HepG2 (cell line): Measurements from ENCODE around the gene ANAPC2. TPM values are rescaled to one million over a fixed set of nuclear protein-coding genes. Genes with fewer than 3 reads are reported as not detected.

ENCODE experiments used
- FIP1L1 ChIP-seq: fragments of 200-400 bp; formaldehyde crosslinking; IDR thresholded peaks from 2 replicates; pipeline ENCODE4 v1.6.1; 2018; ENCODE audit warnings: low read depth, mild to moderate bottlenecking, low read length, moderate library complexity, borderline replicate concordance; ENCODE audit not compliant: insufficient read depth
- FOXA3 ChIP-seq: IDR thresholded peaks from 2 replicates; pipeline ENCODE4 v1.6.1; 2016; ENCODE audit warnings: missing genetic modification reagents, missing compliant biosample characterization
- KDM2A ChIP-seq: sonication (generic); formaldehyde crosslinking; IDR thresholded peaks from 2 replicates; pipeline ENCODE4 v1.4.0; 2020; ENCODE audit warnings: low read depth, missing genetic modification reagents, borderline replicate concordance
- KDM3A ChIP-seq: IDR thresholded peaks from 2 replicates; pipeline ENCODE4 v1.6.1; 2018; ENCODE audit warnings: low read depth, missing compliant biosample characterization
- MEF2D ChIP-seq: sonication (generic); formaldehyde crosslinking; IDR thresholded peaks from 2 replicates; pipeline ENCODE4 v1.5.1; 2020; ENCODE audit warnings: mild to moderate bottlenecking, missing genetic modification reagents
- MEIS2 ChIP-seq: sonication (generic); formaldehyde crosslinking; IDR thresholded peaks from 2 replicates; pipeline ENCODE4 v1.9.0; 2021; ENCODE audit warnings: mild to moderate bottlenecking, missing genetic modification reagents
- MTF2 ChIP-seq: sonication (generic); formaldehyde crosslinking; IDR thresholded peaks from 2 replicates; pipeline ENCODE4 v1.5.0; 2020; ENCODE audit warnings: missing genetic modification reagents, borderline replicate concordance
- PCBP2 ChIP-seq: fragments of 200-400 bp; formaldehyde crosslinking; optimal IDR thresholded peaks from 2 replicates; pipeline ENCODE3; 2018; ENCODE audit warnings: low read length, low read depth; ENCODE audit not compliant: poor library complexity, severe bottlenecking
- RBM22 ChIP-seq: fragments of 200-400 bp; formaldehyde crosslinking; optimal IDR thresholded peaks from 2 replicates; pipeline ENCODE3; 2017; ENCODE audit warnings: mild to moderate bottlenecking, low read length, moderate library complexity
- RXRB ChIP-seq: IDR thresholded peaks from 2 replicates; pipeline ENCODE4 v1.6.1; 2016; ENCODE audit warnings: borderline replicate concordance, missing genetic modification reagents, missing compliant biosample characterization
- SAP130 ChIP-seq: IDR thresholded peaks from 2 replicates; pipeline ENCODE4 v1.6.1; 2016; ENCODE audit warnings: low read depth
- SKI ChIP-seq: fragments of 450-650 bp; IDR thresholded peaks from one replicate; pipeline ENCODE4 v1.6.1; 2018; ENCODE audit warnings: mild to moderate bottlenecking; ENCODE audit not compliant: partially characterized antibody
- SMC3 ChIP-seq: IDR thresholded peaks from 2 replicates; pipeline ENCODE4 v1.6.1; 2011; ENCODE audit warnings: low read length, improper control_type of control experiment
- SOX5 ChIP-seq: IDR thresholded peaks from 2 replicates; pipeline ENCODE4 v1.6.1; 2016; ENCODE audit warnings: borderline replicate concordance
- TAF15 ChIP-seq: fragments of 200-400 bp; formaldehyde crosslinking; IDR thresholded peaks from one replicate; pipeline ENCODE4 v1.6.1; 2018; ENCODE audit warnings: mild to moderate bottlenecking, low read depth, low read length; ENCODE audit not compliant: poor library complexity, severe bottlenecking
- TSC22D2 ChIP-seq: sonication (generic); formaldehyde crosslinking; IDR thresholded peaks from 2 replicates; pipeline ENCODE4 v1.5.1; 2020; ENCODE audit warnings: missing genetic modification reagents, mild to moderate bottlenecking, borderline replicate concordance
- ZBTB38 ChIP-seq: sonication (generic); formaldehyde crosslinking; IDR thresholded peaks from 2 replicates; pipeline ENCODE4 v1.5.1; 2020; ENCODE audit warnings: mild to moderate bottlenecking, missing genetic modification reagents
- ZBTB7B ChIP-seq: sonication (generic); formaldehyde crosslinking; IDR thresholded peaks from 2 replicates; pipeline ENCODE4 v1.4.0; 2020; ENCODE audit warnings: missing genetic modification reagents
- ZNF792 ChIP-seq: IDR thresholded peaks from 2 replicates; pipeline ENCODE4 v1.6.1; 2016
- ZNF891 ChIP-seq: sonication (generic); formaldehyde crosslinking; IDR thresholded peaks from 2 replicates; pipeline ENCODE4 v1.5.0; 2020; ENCODE audit warnings: mild to moderate bottlenecking, missing genetic modification reagents
- polyA plus RNA-seq, 8 experiments: library from polyadenylated mRNA; depleted of rRNA in 3 of 8; stranded (reverse) in 7 of 8; unstranded in 1 of 8; fragments of >200 nt; fragmentation: Illumina TruSeq in 4 of 8; extraction: Trizol in 4 of 8; gene quantifications; 2 replicates each; pipeline versions ENCODE4 v1.2.1 to v1.2.3, GENCODE V29; 2011 to 2016; ENCODE audit warnings: low read depth in 4 of 8, missing spikeins in 1 of 8, mixed read lengths in 1 of 8; ENCODE audit not compliant: insufficient read depth in 1 of 8
- total RNA-seq, 5 experiments: library from RNA; depleted of rRNA; stranded (reverse); fragments of >200 nt; fragmentation: Illumina TruSeq; extraction: Trizol; gene quantifications; 2 replicates each; pipeline ENCODE4 v1.2.3, GENCODE V29; 2016; ENCODE audit warnings: low read depth in 1 of 5
- TF ChIP-seq, protein P1 (sequence below): IDR thresholded peaks from 2 replicates; pipeline ENCODE4 v1.6.1; 2018; ENCODE audit warnings: missing genetic modification reagents, mild to moderate bottlenecking, missing compliant biosample characterization
- TF ChIP-seq, protein P2 (sequence below): sonication (generic); formaldehyde crosslinking; IDR thresholded peaks from 2 replicates; pipeline ENCODE4 v1.4.0; 2020; ENCODE audit warnings: missing genetic modification reagents
- TF ChIP-seq, protein P3 (sequence below): sonication (generic); formaldehyde crosslinking; IDR thresholded peaks from 2 replicates; pipeline ENCODE4 v1.4.0; 2020; ENCODE audit warnings: missing genetic modification reagents

The ANAPC2 gene
- total and polyA plus RNA-seq, 2 of the 13 experiments (the other 11 are each of a cell fraction or from before 2014, with no cell fraction given), result 12.3 to 15.4 TPM

DNA sequence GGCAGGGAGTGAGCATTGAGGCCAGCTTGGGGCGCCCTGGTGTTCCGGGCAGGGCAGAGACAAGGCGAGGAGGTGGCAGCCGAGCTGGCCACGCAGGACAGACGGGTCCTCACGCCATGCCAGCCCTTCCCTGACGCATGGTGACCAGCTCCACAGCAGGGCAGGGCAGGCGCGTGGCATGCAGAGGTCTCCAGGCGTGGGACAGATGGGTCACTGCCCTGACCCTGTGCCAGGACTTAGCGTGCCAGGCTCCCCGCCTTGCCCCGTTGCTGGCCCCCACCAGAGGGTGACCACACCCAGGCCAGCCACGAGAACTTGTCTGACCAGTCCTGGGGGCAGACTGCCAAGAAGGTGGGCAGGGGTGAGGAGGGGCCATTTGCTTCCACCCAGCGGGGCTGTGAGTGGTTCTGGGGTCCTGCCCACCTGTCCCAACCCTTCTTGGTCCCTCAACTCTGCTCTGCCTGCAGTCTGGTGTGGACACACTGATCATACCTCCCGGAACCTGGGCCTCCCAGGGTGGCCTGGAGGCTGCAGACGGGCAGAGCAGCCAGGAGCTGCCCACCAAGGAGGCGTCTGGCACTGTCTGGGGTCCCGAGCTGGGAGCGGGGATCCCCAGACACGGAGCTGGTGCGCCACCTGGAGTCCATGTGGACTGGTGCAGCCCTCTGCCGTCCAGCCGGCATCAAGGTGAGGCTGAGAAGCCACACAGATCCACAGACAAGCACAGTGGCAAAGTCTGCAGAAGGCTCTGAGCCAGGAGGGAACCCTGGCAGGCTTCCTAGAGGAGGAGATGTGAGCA, 38.9 kb upstream of the ANAPC2 start, which contains the start of gene RNF224 (continued):
- peak; percentile 77; the same call in 1 of the 2 replicates for TF ChIP-seq KDM2A
- TF ChIP-seq ZBTB7B, result peak; percentile 76; the same call in 1 of the 2 replicates
- 0 out of 2 replicates have a peak, but pooled peaks have one; percentile 53 for TF ChIP-seq MTF2 (CRISPR knock-in tag)
- 0 out of 2 replicates have a peak, but pooled peaks have one; percentile 21 for TF ChIP-seq ZNF792 (CRISPR knock-in tag)
- TF ChIP-seq TSC22D2 (CRISPR knock-in tag), result 0 out of 2 replicates have a peak, but pooled peaks have one; percentile 23
- 0 out of 2 replicates have a peak, but pooled peaks have one; percentile 12 for TF ChIP-seq SOX5 (CRISPR knock-in tag)
- TF ChIP-seq TAF15, result no peak
- TF ChIP-seq MEF2D, result 0 out of 2 replicates have a peak, but pooled peaks have one; percentile 28
- TF ChIP-seq KDM3A, result 0 out of 2 replicates have a peak, but pooled peaks have one; percentile 20
- 0 out of 2 replicates have a peak, but pooled peaks have one; percentile 17 for TF ChIP-seq ZBTB38 (CRISPR knock-in tag)
- TF ChIP-seq SKI, result peak; percentile 80
- peak; percentile 47 for TF ChIP-seq RBM22
- peak; percentile 68; the same call in 1 of the 2 replicates for TF ChIP-seq ZNF891 (CRISPR knock-in tag)
- TF ChIP-seq, protein P1, sequence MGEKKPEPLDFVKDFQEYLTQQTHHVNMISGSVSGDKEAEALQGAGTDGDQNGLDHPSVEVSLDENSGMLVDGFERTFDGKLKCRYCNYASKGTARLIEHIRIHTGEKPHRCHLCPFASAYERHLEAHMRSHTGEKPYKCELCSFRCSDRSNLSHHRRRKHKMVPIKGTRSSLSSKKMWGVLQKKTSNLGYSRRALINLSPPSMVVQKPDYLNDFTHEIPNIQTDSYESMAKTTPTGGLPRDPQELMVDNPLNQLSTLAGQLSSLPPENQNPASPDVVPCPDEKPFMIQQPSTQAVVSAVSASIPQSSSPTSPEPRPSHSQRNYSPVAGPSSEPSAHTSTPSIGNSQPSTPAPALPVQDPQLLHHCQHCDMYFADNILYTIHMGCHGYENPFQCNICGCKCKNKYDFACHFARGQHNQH, result peak; percentile 20; the same call in 1 of the 2 replicates
- TF ChIP-seq PCBP2, result peak; percentile 89
- peak; percentile 34; the same call in 1 of the 2 replicates for TF ChIP-seq RXRB (CRISPR knock-in tag)
- peak; percentile 61 for TF ChIP-seq SMC3
- TF ChIP-seq FIP1L1, result no peak
- peak; percentile 31; the same call in 1 of the 2 replicates for TF ChIP-seq FOXA3 (CRISPR knock-in tag)
- TF ChIP-seq, protein P2, sequence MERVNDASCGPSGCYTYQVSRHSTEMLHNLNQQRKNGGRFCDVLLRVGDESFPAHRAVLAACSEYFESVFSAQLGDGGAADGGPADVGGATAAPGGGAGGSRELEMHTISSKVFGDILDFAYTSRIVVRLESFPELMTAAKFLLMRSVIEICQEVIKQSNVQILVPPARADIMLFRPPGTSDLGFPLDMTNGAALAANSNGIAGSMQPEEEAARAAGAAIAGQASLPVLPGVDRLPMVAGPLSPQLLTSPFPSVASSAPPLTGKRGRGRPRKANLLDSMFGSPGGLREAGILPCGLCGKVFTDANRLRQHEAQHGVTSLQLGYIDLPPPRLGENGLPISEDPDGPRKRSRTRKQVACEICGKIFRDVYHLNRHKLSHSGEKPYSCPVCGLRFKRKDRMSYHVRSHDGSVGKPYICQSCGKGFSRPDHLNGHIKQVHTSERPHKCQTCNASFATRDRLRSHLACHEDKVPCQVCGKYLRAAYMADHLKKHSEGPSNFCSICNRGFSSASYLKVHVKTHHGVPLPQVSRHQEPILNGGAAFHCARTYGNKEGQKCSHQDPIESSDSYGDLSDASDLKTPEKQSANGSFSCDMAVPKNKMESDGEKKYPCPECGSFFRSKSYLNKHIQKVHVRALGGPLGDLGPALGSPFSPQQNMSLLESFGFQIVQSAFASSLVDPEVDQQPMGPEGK (CRISPR knock-in tag), result peak; percentile 31; the same call in 1 of the 2 replicates
- TF ChIP-seq, protein P3, sequence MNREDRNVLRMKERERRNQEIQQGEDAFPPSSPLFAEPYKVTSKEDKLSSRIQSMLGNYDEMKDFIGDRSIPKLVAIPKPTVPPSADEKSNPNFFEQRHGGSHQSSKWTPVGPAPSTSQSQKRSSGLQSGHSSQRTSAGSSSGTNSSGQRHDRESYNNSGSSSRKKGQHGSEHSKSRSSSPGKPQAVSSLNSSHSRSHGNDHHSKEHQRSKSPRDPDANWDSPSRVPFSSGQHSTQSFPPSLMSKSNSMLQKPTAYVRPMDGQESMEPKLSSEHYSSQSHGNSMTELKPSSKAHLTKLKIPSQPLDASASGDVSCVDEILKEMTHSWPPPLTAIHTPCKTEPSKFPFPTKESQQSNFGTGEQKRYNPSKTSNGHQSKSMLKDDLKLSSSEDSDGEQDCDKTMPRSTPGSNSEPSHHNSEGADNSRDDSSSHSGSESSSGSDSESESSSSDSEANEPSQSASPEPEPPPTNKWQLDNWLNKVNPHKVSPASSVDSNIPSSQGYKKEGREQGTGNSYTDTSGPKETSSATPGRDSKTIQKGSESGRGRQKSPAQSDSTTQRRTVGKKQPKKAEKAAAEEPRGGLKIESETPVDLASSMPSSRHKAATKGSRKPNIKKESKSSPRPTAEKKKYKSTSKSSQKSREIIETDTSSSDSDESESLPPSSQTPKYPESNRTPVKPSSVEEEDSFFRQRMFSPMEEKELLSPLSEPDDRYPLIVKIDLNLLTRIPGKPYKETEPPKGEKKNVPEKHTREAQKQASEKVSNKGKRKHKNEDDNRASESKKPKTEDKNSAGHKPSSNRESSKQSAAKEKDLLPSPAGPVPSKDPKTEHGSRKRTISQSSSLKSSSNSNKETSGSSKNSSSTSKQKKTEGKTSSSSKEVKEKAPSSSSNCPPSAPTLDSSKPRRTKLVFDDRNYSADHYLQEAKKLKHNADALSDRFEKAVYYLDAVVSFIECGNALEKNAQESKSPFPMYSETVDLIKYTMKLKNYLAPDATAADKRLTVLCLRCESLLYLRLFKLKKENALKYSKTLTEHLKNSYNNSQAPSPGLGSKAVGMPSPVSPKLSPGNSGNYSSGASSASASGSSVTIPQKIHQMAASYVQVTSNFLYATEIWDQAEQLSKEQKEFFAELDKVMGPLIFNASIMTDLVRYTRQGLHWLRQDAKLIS, result no peak
- TF ChIP-seq MEIS2, result peak; percentile 40; the same call in 1 of the 2 replicates
- TF ChIP-seq SAP130 (CRISPR knock-in tag), result peak; percentile 50; the same call in 1 of the 2 replicates
